HepG2 (cell line): ENCODE results near the gene OR51T1. TPM values are rescaled to one million over a fixed set of nuclear protein-coding genes. Genes with fewer than 3 reads are reported as not detected.

ENCODE experiments used
- ATF7 ChIP-seq, 2 experiments: fragments of 450-650 bp in 1 of 2; sonication (generic) in 1 of 2; formaldehyde crosslinking in 1 of 2; IDR thresholded peaks; 2 replicates each; pipeline versions ENCODE4 v1.4.0 to v1.6.1; 2016 to 2020; ENCODE audit warnings: antibody characterized with exemption in 1 of 2, mild to moderate bottlenecking in 1 of 2, missing genetic modification reagents in 1 of 2
- BORCS8-MEF2B ChIP-seq: sonication (generic); formaldehyde crosslinking; IDR thresholded peaks from 2 replicates; pipeline ENCODE4 v1.8.0; 2022; ENCODE audit warnings: mild to moderate bottlenecking, missing genetic modification reagents
- HHEX ChIP-seq: IDR thresholded peaks from 2 replicates; pipeline ENCODE4 v1.6.1; 2016; ENCODE audit warnings: control low read depth
- HNF4G ChIP-seq, 2 experiments: sonication (generic) in 1 of 2; formaldehyde crosslinking in 1 of 2; IDR thresholded peaks; 2 replicates each; pipeline versions ENCODE4 v1.4.0 to v1.6.1; 2011 to 2020; ENCODE audit warnings: borderline replicate concordance in 2 of 2, low read depth in 2 of 2, mild to moderate bottlenecking in 2 of 2, low read length in 1 of 2, missing genetic modification reagents in 1 of 2, moderate library complexity in 1 of 2
- NCOA2 ChIP-seq: sonication (generic); formaldehyde crosslinking; IDR thresholded peaks from 2 replicates; pipeline ENCODE4 v1.8.0; 2022; ENCODE audit warnings: inconsistent platforms
- NFATC3 ChIP-seq: sonication (generic); formaldehyde crosslinking; IDR thresholded peaks from 2 replicates; pipeline ENCODE4 v1.5.1; 2020; ENCODE audit warnings: mild to moderate bottlenecking, missing genetic modification reagents
- POGK ChIP-seq: sonication (generic); formaldehyde crosslinking; conservative IDR thresholded peaks from 2 replicates; pipeline ENCODE4 v1.8.0; 2022; ENCODE audit warnings: mild to moderate bottlenecking, moderate library complexity, missing genetic modification reagents
- RXRA ChIP-seq: sonication (generic); formaldehyde crosslinking; IDR thresholded peaks from 2 replicates; pipeline ENCODE4 v1.5.1; 2020; ENCODE audit warnings: missing genetic modification reagents
- TFDP2 ChIP-seq: sonication (generic); formaldehyde crosslinking; IDR thresholded peaks from 2 replicates; pipeline ENCODE4 v1.4.0; 2020; ENCODE audit warnings: missing genetic modification reagents
- U2AF1 ChIP-seq: fragments of 200-400 bp; formaldehyde crosslinking; optimal IDR thresholded peaks from 2 replicates; pipeline ENCODE3; 2017; ENCODE audit warnings: mild to moderate bottlenecking, low read depth, low read length
- ZBTB44 ChIP-seq: sonication (generic); formaldehyde crosslinking; IDR thresholded peaks from 2 replicates; pipeline ENCODE4 v1.4.0; 2020; ENCODE audit warnings: missing genetic modification reagents
- ZNF235 ChIP-seq: sonication (generic); formaldehyde crosslinking; IDR thresholded peaks from 2 replicates; pipeline ENCODE4 v1.8.1; 2023; ENCODE audit warnings: mild to moderate bottlenecking, missing genetic modification reagents, borderline replicate concordance
- ZNF704 ChIP-seq: sonication (generic); formaldehyde crosslinking; IDR thresholded peaks from 2 replicates; pipeline ENCODE4 v1.8.1; 2023; ENCODE audit warnings: mild to moderate bottlenecking, inconsistent platforms, moderate library complexity, missing genetic modification reagents, borderline replicate concordance
- polyA plus RNA-seq, 8 experiments: library from polyadenylated mRNA; depleted of rRNA in 3 of 8; stranded (reverse) in 7 of 8; unstranded in 1 of 8; fragments of >200 nt; fragmentation: Illumina TruSeq in 4 of 8; extraction: Trizol in 4 of 8; gene quantifications; 2 replicates each; pipeline versions ENCODE4 v1.2.1 to v1.2.3, GENCODE V29; 2011 to 2016; ENCODE audit warnings: low read depth in 4 of 8, missing spikeins in 1 of 8, mixed read lengths in 1 of 8; ENCODE audit not compliant: insufficient read depth in 1 of 8
- total RNA-seq, 5 experiments: library from RNA; depleted of rRNA; stranded (reverse); fragments of >200 nt; fragmentation: Illumina TruSeq; extraction: Trizol; gene quantifications; 2 replicates each; pipeline ENCODE4 v1.2.3, GENCODE V29; 2016; ENCODE audit warnings: low read depth in 1 of 5

OR51T1 gene
- total and polyA plus RNA-seq, 2 of the 13 experiments (the other 11 are each of a cell fraction or from before 2014, with no cell fraction given), result not detected

GRCh38 chr11:4881188-4881587 is 512 bp upstream of the OR51T1 start (continued):
- no peak for TF ChIP-seq POGK (CRISPR knock-in tag)
- TF ChIP-seq NFATC3, result no peak
- no peak for TF ChIP-seq NCOA2 (CRISPR knock-in tag)
- TF ChIP-seq HHEX, result no peak
- no peak for TF ChIP-seq ZNF235
- no peak for TF ChIP-seq ZNF704 (CRISPR knock-in tag)
- no peak for TF ChIP-seq ATF7 (IDR thresholded peaks at IDR 0.05)
- TF ChIP-seq ATF7 (CRISPR knock-in tag; IDR thresholded peaks at IDR 0.05), result no peak
- TF ChIP-seq RXRA (CRISPR knock-in tag), result no peak
- TF ChIP-seq U2AF1, result no peak
- no peak for TF ChIP-seq ZBTB44 (CRISPR knock-in tag)
- TF ChIP-seq HNF4G (IDR thresholded peaks at IDR 0.05; ENCODE audit: borderline replicate concordance, low read depth, low read length), result no peak
- no peak for TF ChIP-seq HNF4G (CRISPR knock-in tag; IDR thresholded peaks at IDR 0.05; ENCODE audit: borderline replicate concordance, low read depth)
- TF ChIP-seq BORCS8-MEF2B (CRISPR knock-in tag), result no peak
- TF ChIP-seq TFDP2 (CRISPR knock-in tag), result no peak
